Measurements from ENCODE around the gene DNAAF3. TPM values are rescaled to one million over a fixed set of nuclear protein-coding genes. Genes with fewer than 3 reads are reported as not detected.
"Not testable (repeated sequence)": the region's sequence is repeated elsewhere in the genome, so short reads cannot be mapped to it uniquely, and the experiment has no call there.

DNAAF3 gene
- total RNA-seq, 1 donor from 2014 or later = 7.0 TPM

GRCh38 chr19:55202199-55202598, 35.8 kb upstream of the DNAAF3 start:
- not testable (repeated sequence) for DNase-seq (ENCODE audit: low read depth); H3K4me3 ChIP-seq (ENCODE audit: low read depth, low read length)
- peak; percentile 37 for TF ChIP-seq CTCF (conservative IDR thresholded peaks at IDR 0.05; ENCODE audit: low read depth, low read length)

- no peak for TF ChIP-seq CTCF (conservative IDR thresholded peaks at IDR 0.05; ENCODE audit: low read depth, low read length)
- no peak overlapping the region for H3K4me3 ChIP-seq (ENCODE audit: low read depth, low read length)
- no peak for DNase-seq (ENCODE audit: low read depth)
Observed at GRCh38 chr19:55199620-55200204, 33.3 kb upstream of the DNAAF3 start.

- TF ChIP-seq CTCF (conservative IDR thresholded peaks at IDR 0.05; ENCODE audit: low read depth, low read length) = no peak
- no peak for DNase-seq (ENCODE audit: low read depth)
- no peak overlapping the region for H3K4me3 ChIP-seq (ENCODE audit: low read depth, low read length)
Observed at GRCh38 chr19:55198651-55199050, 32.2 kb upstream of the DNAAF3 start.

- DNase-seq (ENCODE audit: low read depth) = no peak
- H3K4me3 ChIP-seq (ENCODE audit: low read depth, low read length) = no peak overlapping the region
- TF ChIP-seq CTCF (conservative IDR thresholded peaks at IDR 0.05; ENCODE audit: low read depth, low read length) = no peak
Observed at GRCh38 chr19:55197528-55197927, 31.1 kb upstream of the DNAAF3 start.

DNA sequence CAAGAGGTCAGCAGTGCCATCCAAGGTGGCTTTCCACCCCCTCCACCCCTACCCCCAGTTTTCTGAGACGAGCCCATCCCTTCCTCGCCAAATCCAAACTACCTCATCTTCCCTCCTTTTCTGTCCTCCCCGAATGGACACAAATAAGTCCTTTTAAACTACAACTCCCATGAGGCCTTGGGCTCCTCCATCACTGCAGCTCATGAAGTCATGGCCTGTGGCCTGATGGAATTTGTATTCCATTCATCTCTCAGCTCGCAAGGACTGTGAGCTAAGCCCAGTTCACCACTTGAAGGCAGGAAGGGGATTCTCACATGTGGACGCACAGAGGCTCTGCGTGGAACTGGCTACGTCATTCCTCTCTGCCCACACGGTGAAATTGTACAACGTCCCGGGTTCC, 30.4 kb upstream of the DNAAF3 start:
- H3K4me3 ChIP-seq (ENCODE audit: low read depth, low read length) = no peak overlapping the region
- TF ChIP-seq CTCF (conservative IDR thresholded peaks at IDR 0.05; ENCODE audit: low read depth, low read length) = no peak
- no peak for DNase-seq (ENCODE audit: low read depth)

GRCh38 chr19:55193481-55193880, 27.1 kb upstream of the DNAAF3 start:
- no peak for TF ChIP-seq CTCF (conservative IDR thresholded peaks at IDR 0.05; ENCODE audit: low read depth, low read length)
- DNase-seq (ENCODE audit: low read depth) = no peak
- no peak overlapping the region for H3K4me3 ChIP-seq (ENCODE audit: low read depth, low read length)

- no peak for TF ChIP-seq CTCF (conservative IDR thresholded peaks at IDR 0.05; ENCODE audit: low read depth, low read length)
- no peak for DNase-seq (ENCODE audit: low read depth)
- no peak overlapping the region for H3K4me3 ChIP-seq (ENCODE audit: low read depth, low read length)
Observed at GRCh38 chr19:55189403-55189835, 23.0 kb upstream of the DNAAF3 start.

Data from epithelial cell of proximal tubule (primary cell).